HepG2 (cell line): ENCODE data around the gene SPIRE1. TPM values are rescaled to one million over a fixed set of nuclear protein-coding genes. Genes with fewer than 3 reads are reported as not detected.

ENCODE experiments used
- ATAC-seq: fragments of 200-7000 bp; cut with Tn5 transposase; 3 replicates; pipeline ENCODE4 v1.9.1; 2020; ENCODE audit warnings: mild to moderate bottlenecking, moderate library complexity
- BruUV-seq: library from RNA; stranded (reverse); fragments of 400-500 nt; replicated peaks from 2 replicates; lab custom pipeline; 2021; lab: Mats Ljungman, UMichigan
- CTCF ChIA-PET: fragments of 300-600 bp; formaldehyde crosslinking; extraction: SDS; loops from one replicate; lab custom pipeline; 2021; ENCODE audit warnings: low total read pairs, inconsistent platforms, low intra/inter-chr PET ratio; lab: Yijun Ruan, JAX
- POLR2A ChIA-PET: fragments of 350-600 bp; sonication (Branson Sonifier 250); formaldehyde crosslinking; loops from one replicate; lab custom pipeline; 2020; ENCODE audit warnings: antibody characterized with exemption, inconsistent platforms; lab: Yijun Ruan, JAX
- DNase-seq: peaks from one replicate; pipeline ENCODE4 v3.0.0-alpha.2; 2015; ENCODE audit warnings: low spot score
- FAIRE-seq: peaks from 3 replicates; lab custom pipeline; 2011; peaks lifted over from hg19 to GRCh38; lab: Jason Lieb, UNC
- H2AFZ ChIP-seq: one replicate; pipeline ENCODE4 v1.6.1; 2011; ENCODE audit warnings: low read length, inconsistent platforms
- H3K27ac ChIP-seq: fragments of 300-600 bp; 3 replicates; pipeline ENCODE4 v1.8.0; 2011; ENCODE audit warnings: mixed run types, mild to moderate bottlenecking, mixed read lengths, low read length, inconsistent platforms; ENCODE audit not compliant: insufficient read depth; ENCODE audit errors: extremely low read length
- H3K27me3 ChIP-seq, 2 experiments: fragments of 200-600 bp in 1 of 2; 2 replicates in 1 of 2; 3 replicates in 1 of 2; pipeline versions ENCODE4 v1.6.0 to v1.8.0; 2011; ENCODE audit warnings: low read length in 2 of 2, mild to moderate bottlenecking in 2 of 2, moderate library complexity in 2 of 2, inconsistent platforms in 1 of 2; ENCODE audit not compliant: insufficient read depth in 2 of 2, control insufficient read depth in 1 of 2
- H3K36me3 ChIP-seq, 2 experiments: fragments of 200-600 bp in 1 of 2; replicated peaks in 1 of 2; 2 replicates in 1 of 2; 3 replicates in 1 of 2; pipeline versions ENCODE4 v1.5.1 to v1.8.0; 2011; ENCODE audit warnings: low read length in 2 of 2, inconsistent platforms in 1 of 2; ENCODE audit not compliant: insufficient read depth in 2 of 2, control insufficient read depth in 1 of 2
- H3K4me1 ChIP-seq: 2 replicates; pipeline ENCODE4 v1.5.1; 2012; ENCODE audit warnings: low read length, inconsistent platforms; ENCODE audit not compliant: insufficient read depth
- H3K4me2 ChIP-seq: 2 replicates; pipeline ENCODE4 v1.6.0; 2011; ENCODE audit warnings: low read depth, low read length, inconsistent platforms
- H3K4me3 ChIP-seq, 3 experiments: fragments of 200-600 bp in 1 of 3; sonication (generic), shearing (Covaris generic) in 1 of 3; replicated peaks in 1 of 3; 2 replicates each; pipeline ENCODE4 v1.5.1; 2011 to 2016; ENCODE audit warnings: low read length in 3 of 3, inconsistent platforms in 2 of 3, low read depth in 2 of 3, mild to moderate bottlenecking in 2 of 3, control low read depth in 1 of 3, mixed read lengths in 1 of 3; ENCODE audit not compliant: insufficient read depth in 1 of 3
- H3K79me2 ChIP-seq: one replicate; pipeline ENCODE4 v1.6.1; 2011; ENCODE audit warnings: low read length, inconsistent platforms; ENCODE audit not compliant: insufficient read depth
- H3K9ac ChIP-seq: 2 replicates; pipeline ENCODE4 v1.6.0; 2011; ENCODE audit warnings: mild to moderate bottlenecking, low read depth, low read length, inconsistent platforms; ENCODE audit not compliant: insufficient read depth
- H3K9me3 ChIP-seq: 2 replicates; pipeline ENCODE4 v1.5.1; 2012; ENCODE audit warnings: mild to moderate bottlenecking, low read length
- H4K20me1 ChIP-seq: 2 replicates; pipeline ENCODE4 v1.6.0; 2011; ENCODE audit warnings: inconsistent platforms, mild to moderate bottlenecking, low read length, moderate library complexity; ENCODE audit not compliant: insufficient read depth
- CBFB ChIP-seq: sonication (generic); formaldehyde crosslinking; IDR thresholded peaks from 2 replicates; pipeline ENCODE4 v1.4.0; 2020; ENCODE audit warnings: missing genetic modification reagents
- CBX2 ChIP-seq, 2 experiments: fragments of 200-600 bp in 1 of 2; sonication (generic); formaldehyde crosslinking in 1 of 2; IDR thresholded peaks; 2 replicates each; pipeline versions ENCODE4 v1.7.0 to v1.8.1; 2018 to 2022; ENCODE audit warnings: low read depth in 2 of 2, low read length in 1 of 2, mild to moderate bottlenecking in 1 of 2, missing genetic modification reagents in 1 of 2
- FLYWCH1 ChIP-seq: sonication (generic); formaldehyde crosslinking; IDR thresholded peaks from 2 replicates; pipeline ENCODE4 v1.8.1; 2023; ENCODE audit warnings: mild to moderate bottlenecking, missing genetic modification reagents
- KMT2B ChIP-seq: IDR thresholded peaks from 2 replicates; pipeline ENCODE4 v1.6.1; 2016; ENCODE audit warnings: missing genetic modification reagents, missing compliant biosample characterization
- NRL ChIP-seq: sonication (generic); formaldehyde crosslinking; IDR thresholded peaks from 2 replicates; pipeline ENCODE4 v1.5.0; 2020; ENCODE audit warnings: missing genetic modification reagents, mild to moderate bottlenecking, moderate library complexity, borderline replicate concordance
- RCOR2 ChIP-seq: IDR thresholded peaks from 2 replicates; pipeline ENCODE4 v1.6.1; 2016; ENCODE audit warnings: missing biosample characterization, missing genetic modification reagents
- SALL1 ChIP-seq: sonication (generic); formaldehyde crosslinking; IDR thresholded peaks from 2 replicates; pipeline ENCODE4 v1.8.0; 2022; ENCODE audit warnings: mild to moderate bottlenecking, missing genetic modification reagents
- ZBTB3 ChIP-seq: sonication (generic); formaldehyde crosslinking; IDR thresholded peaks from 2 replicates; pipeline ENCODE4 v1.4.0; 2020; ENCODE audit warnings: low read depth, mild to moderate bottlenecking, moderate library complexity, missing genetic modification reagents, borderline replicate concordance
- ZFP36 ChIP-seq: fragments of 150-350 bp; IDR thresholded peaks from 2 replicates; pipeline ENCODE4 v1.6.1; 2018; ENCODE audit warnings: borderline replicate concordance, low read length, low read depth; ENCODE audit not compliant: partially characterized antibody
- ZNF446 ChIP-seq: sonication (generic); formaldehyde crosslinking; IDR thresholded peaks from 2 replicates; pipeline ENCODE4 v1.5.0; 2020; ENCODE audit warnings: mild to moderate bottlenecking, missing genetic modification reagents
- WGBS: methylation state at CpG from one replicate; pipeline ENCODE4 v1.1.6; 2017; ENCODE audit warnings: low lambda C conversion rate; 5-methylcytosine and 5-hydroxymethylcytosine counted together
- in situ Hi-C: cut with HindIII; loops from 2 replicates; pipeline ENCODE4 v1.10.0; 2017; ENCODE audit warnings: low pct_unique_long_range_greater_than_20kb; ENCODE audit not compliant: extremely low pct_ligation_motif_present
- intact Hi-C: fragments of 100-400 bp; cut with micrococcal nuclease; formaldehyde crosslinking; loops from one replicate; pipeline ENCODE4 v1.10.0; 2022; ENCODE audit not compliant: unreplicated experiment
- polyA plus RNA-seq, 8 experiments: library from polyadenylated mRNA; depleted of rRNA in 3 of 8; stranded (reverse) in 7 of 8; unstranded in 1 of 8; fragments of >200 nt; fragmentation: Illumina TruSeq in 4 of 8; extraction: Trizol in 4 of 8; gene quantifications; 2 replicates each; pipeline versions ENCODE4 v1.2.1 to v1.2.3, GENCODE V29; 2011 to 2016; ENCODE audit warnings: low read depth in 4 of 8, missing spikeins in 1 of 8, mixed read lengths in 1 of 8; ENCODE audit not compliant: insufficient read depth in 1 of 8
- total RNA-seq, 5 experiments: library from RNA; depleted of rRNA; stranded (reverse); fragments of >200 nt; fragmentation: Illumina TruSeq; extraction: Trizol; gene quantifications; 2 replicates each; pipeline ENCODE4 v1.2.3, GENCODE V29; 2016; ENCODE audit warnings: low read depth in 1 of 5
- TF ChIP-seq, protein P1 (sequence below): sonication (generic); formaldehyde crosslinking; IDR thresholded peaks from 2 replicates; pipeline ENCODE4 v1.8.0; 2022; ENCODE audit warnings: mild to moderate bottlenecking, missing genetic modification reagents
- TF ChIP-seq, protein P2 (sequence below): sonication (generic); formaldehyde crosslinking; IDR thresholded peaks from 2 replicates; pipeline ENCODE4 v1.5.0; 2020; ENCODE audit warnings: missing genetic modification reagents
- TF ChIP-seq, protein P3 (sequence below): sonication (generic); formaldehyde crosslinking; IDR thresholded peaks from 2 replicates; pipeline ENCODE4 v1.5.1; 2020; ENCODE audit warnings: mild to moderate bottlenecking, moderate library complexity, missing genetic modification reagents
- TF ChIP-seq, protein P4 (sequence below): sonication (generic); formaldehyde crosslinking; IDR thresholded peaks from 2 replicates; pipeline ENCODE4 v1.8.1; 2023; ENCODE audit warnings: mild to moderate bottlenecking, moderate library complexity, missing genetic modification reagents
- TF ChIP-seq, protein P5 (sequence below): sonication (generic); formaldehyde crosslinking; IDR thresholded peaks from 2 replicates; pipeline ENCODE4 v1.8.0; 2022; ENCODE audit warnings: mild to moderate bottlenecking, missing genetic modification reagents, borderline replicate concordance

SPIRE1 gene
- total and polyA plus RNA-seq, 2 of the 13 experiments (the other 11 are each of a cell fraction or from before 2014, with no cell fraction given), result 9.9 to 21.3 TPM

DNA sequence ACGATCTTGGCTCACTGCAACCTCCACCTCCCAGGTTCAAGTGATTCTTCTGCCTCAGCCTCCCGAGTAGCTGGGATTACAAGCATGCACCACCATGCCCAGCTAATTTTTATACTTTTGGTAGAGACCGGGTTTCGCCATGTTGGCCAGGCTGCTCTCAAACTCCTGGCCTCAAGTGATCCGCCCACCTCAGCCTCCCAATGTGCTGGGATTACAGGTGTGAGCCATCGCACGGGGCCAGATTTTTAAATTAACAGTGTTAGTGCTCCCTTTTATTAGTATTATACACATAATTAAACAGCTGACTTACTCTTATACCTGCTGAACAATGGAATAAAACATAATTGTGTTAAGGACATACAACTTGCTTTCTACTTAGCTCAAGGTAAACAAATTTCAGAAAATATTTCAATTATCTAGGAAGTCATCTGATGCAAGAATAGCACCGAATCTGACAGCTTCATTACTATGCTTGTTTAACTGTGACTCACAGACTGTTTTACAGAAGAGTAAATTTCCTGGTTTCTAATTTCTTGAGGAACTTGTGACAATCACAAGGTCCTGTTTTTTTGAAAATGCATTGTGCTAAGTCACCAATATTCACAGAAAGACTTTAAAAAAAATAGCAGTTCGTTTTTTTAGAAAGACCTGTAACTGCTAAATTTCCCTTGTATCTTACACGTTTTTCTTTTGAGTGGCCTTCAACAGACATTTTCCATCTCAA is 51.2 kb downstream of the SPIRE1 start (continued):
- TF ChIP-seq, protein P1, sequence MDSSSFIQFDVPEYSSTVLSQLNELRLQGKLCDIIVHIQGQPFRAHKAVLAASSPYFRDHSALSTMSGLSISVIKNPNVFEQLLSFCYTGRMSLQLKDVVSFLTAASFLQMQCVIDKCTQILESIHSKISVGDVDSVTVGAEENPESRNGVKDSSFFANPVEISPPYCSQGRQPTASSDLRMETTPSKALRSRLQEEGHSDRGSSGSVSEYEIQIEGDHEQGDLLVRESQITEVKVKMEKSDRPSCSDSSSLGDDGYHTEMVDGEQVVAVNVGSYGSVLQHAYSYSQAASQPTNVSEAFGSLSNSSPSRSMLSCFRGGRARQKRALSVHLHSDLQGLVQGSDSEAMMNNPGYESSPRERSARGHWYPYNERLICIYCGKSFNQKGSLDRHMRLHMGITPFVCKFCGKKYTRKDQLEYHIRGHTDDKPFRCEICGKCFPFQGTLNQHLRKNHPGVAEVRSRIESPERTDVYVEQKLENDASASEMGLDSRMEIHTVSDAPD (CRISPR knock-in tag), result no peak
- no peak for TF ChIP-seq FLYWCH1 (CRISPR knock-in tag)
- TF ChIP-seq, protein P2, sequence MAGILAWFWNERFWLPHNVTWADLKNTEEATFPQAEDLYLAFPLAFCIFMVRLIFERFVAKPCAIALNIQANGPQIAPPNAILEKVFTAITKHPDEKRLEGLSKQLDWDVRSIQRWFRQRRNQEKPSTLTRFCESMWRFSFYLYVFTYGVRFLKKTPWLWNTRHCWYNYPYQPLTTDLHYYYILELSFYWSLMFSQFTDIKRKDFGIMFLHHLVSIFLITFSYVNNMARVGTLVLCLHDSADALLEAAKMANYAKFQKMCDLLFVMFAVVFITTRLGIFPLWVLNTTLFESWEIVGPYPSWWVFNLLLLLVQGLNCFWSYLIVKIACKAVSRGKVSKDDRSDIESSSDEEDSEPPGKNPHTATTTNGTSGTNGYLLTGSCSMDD (CRISPR knock-in tag), result no peak

DNA sequence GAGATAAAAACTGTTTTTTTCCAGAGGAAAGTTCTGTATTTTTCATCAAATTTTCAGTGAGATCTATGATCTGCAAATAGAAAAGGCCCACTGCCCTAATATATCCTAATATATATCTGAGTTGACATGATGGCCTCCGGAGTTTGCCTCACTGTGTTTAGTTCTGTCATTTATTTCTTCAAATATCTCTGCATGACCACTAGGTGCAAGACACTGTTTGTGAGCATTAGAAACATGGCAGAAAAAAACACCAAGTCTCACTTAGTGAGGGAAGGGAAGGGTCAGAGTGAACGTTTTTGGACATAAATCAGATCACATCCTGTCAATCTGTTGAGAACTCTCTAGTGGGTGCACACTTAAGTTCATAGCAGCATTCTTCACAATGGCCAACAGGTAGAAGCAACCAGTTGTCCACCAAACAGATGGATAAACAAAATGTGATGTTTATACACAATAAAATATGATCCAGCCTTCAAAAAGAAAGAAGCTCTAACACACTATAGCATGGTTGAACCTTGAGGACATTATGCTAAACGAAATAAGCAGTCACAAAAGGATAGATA is 53.4 kb downstream of the SPIRE1 start:
- ChIA-PET CTCF (no interaction called here), POLR2A (no interaction called here)
- H4K20me1 ChIP-seq, result no peaks in the 10 kb centered on the region
- H3K27ac ChIP-seq, result no peak overlapping the region
- no peak overlapping the region for H3K4me2 ChIP-seq
- in situ Hi-C loops (no loop called here), intact Hi-C loops (no loop called here)
- WGBS, result 80% methylated on average over 3 of the region's 3 CpGs
- FAIRE-seq (no peak), DNase-seq (no peak), ATAC-seq (no peak; the same call in 2 of the 3 replicates)
- no peaks in the 10 kb centered on the region for H3K36me3 ChIP-seq
- H3K4me3 ChIP-seq, result no peak overlapping the region
- peaks cover 42% of the 10 kb centered on the region for H3K4me1 ChIP-seq
- no peaks in the 10 kb centered on the region for H3K27me3 ChIP-seq
- H3K9ac ChIP-seq, result no peak overlapping the region
- no peak overlapping the region for H2AFZ ChIP-seq
- BruUV-seq, result no TSS peak
- H3K79me2 ChIP-seq, result peaks cover 3% of the 10 kb centered on the region
- H3K9me3 ChIP-seq, result no peaks in the 10 kb centered on the region
- TF ChIP-seq ZFP36, result no peak
- TF ChIP-seq, protein P3, sequence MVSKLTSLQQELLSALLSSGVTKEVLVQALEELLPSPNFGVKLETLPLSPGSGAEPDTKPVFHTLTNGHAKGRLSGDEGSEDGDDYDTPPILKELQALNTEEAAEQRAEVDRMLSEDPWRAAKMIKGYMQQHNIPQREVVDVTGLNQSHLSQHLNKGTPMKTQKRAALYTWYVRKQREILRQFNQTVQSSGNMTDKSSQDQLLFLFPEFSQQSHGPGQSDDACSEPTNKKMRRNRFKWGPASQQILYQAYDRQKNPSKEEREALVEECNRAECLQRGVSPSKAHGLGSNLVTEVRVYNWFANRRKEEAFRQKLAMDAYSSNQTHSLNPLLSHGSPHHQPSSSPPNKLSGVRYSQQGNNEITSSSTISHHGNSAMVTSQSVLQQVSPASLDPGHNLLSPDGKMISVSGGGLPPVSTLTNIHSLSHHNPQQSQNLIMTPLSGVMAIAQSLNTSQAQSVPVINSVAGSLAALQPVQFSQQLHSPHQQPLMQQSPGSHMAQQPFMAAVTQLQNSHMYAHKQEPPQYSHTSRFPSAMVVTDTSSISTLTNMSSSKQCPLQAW (CRISPR knock-in tag), result no peak
- no peak for TF ChIP-seq ZNF446 (CRISPR knock-in tag)
- TF ChIP-seq, protein P4, sequence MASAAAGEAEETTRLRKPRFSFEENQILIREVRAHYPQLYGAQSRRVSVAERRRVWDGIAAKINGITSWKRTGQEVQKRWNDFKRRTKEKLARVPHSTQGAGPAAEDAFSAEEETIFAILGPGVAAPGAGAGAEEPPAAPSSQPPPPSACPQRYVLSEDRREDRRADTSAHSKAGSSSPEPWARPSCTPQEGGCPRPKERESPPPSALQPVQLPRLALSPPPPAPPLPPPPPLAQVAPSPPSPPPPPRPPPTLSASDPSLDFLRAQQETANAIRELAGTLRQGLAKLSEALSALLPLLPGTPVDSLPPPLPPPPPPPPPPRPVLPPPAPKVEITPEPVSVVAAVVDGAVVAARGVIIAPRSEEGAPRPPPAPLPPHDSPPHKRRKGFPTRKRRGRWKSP (CRISPR knock-in tag), result no peak
- no peak for TF ChIP-seq RCOR2
- no peak for TF ChIP-seq CBFB (CRISPR knock-in tag)
- TF ChIP-seq SALL1 (CRISPR knock-in tag), result no peak
- TF ChIP-seq NRL, result no peak
- TF ChIP-seq KMT2B (CRISPR knock-in tag), result no peak
- TF ChIP-seq CBX2 (IDR thresholded peaks at IDR 0.05; ENCODE audit: low read depth, low read length), result no peak
- TF ChIP-seq CBX2 (CRISPR knock-in tag; IDR thresholded peaks at IDR 0.05; ENCODE audit: low read depth), result no peak
- TF ChIP-seq ZBTB3, result no peak
- TF ChIP-seq, protein P5, sequence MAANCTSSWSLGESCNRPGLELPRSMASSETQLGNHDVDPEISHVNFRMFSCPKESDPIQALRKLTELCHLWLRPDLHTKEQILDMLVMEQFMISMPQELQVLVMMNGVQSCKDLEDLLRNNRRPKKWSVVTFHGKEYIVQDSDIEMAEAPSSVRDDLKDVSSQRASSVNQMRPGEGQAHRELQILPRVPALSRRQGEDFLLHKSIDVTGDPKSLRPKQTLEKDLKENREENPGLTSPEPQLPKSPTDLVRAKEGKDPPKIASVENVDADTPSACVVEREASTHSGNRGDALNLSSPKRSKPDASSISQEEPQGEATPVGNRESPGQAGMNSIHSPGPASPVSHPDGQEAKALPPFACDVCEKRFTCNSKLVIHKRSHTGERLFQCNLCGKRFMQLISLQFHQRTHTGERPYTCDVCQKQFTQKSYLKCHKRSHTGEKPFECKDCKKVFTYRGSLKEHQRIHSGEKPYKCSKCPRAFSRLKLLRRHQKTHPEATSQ, result no peak
